HCT116 (cell line): ENCODE measurements around the gene TFDP3. TPM values are rescaled to one million over a fixed set of nuclear protein-coding genes. Genes with fewer than 3 reads are reported as not detected.
A peak's percentile ranks its signal among the peaks of the same experiment; 100 is the strongest.

Source experiments
- ATAC-seq: fragments of 200-7000 bp; cut with Tn5 transposase; 2 replicates; pipeline ENCODE4 v1.9.1; 2020; ENCODE audit warnings: mild to moderate bottlenecking, moderate library complexity
- BruUV-seq: library from RNA; stranded (reverse); fragments of 400-500 nt; replicated peaks from 2 replicates; lab custom pipeline; 2021; lab: Mats Ljungman, UMichigan
- CTCF ChIA-PET: fragments of 300-600 bp; sonication (Branson Sonifier 250); formaldehyde crosslinking; loops from one replicate; lab custom pipeline; 2021; ENCODE audit warnings: antibody characterized with exemption; lab: Charles Lee
- POLR2A ChIA-PET: fragments of 300-600, 350-600 bp; sonication (Branson Sonifier 250); formaldehyde crosslinking; loops from one replicate; lab custom pipeline; 2021; ENCODE audit warnings: antibody characterized with exemption; lab: Charles Lee
- RAD21 ChIA-PET, 2 experiments: fragments of 300-600 bp; sonication (Branson Sonifier 250); formaldehyde crosslinking; loops; one replicate each; lab custom pipeline; 2023; ENCODE audit warnings: low total read pairs in 2 of 2; ENCODE audit not compliant: uncharacterized antibody in 2 of 2, unreplicated experiment in 2 of 2, low non-redundant PET in 1 of 2; lab: Charles Lee
- DNase-seq: peaks from one replicate; pipeline ENCODE4 v3.0.0-alpha.2; 2010; ENCODE audit warnings: low read depth, low spot score
- H2AFZ ChIP-seq: fragments of 200-600 bp; shearing (Covaris generic), sonication (generic); 2 replicates; pipeline ENCODE4 v1.6.1; 2017; ENCODE audit warnings: low read depth, mixed run types, mixed read lengths, antibody characterized with exemption, low read length; ENCODE audit not compliant: poor library complexity, severe bottlenecking
- H3K27ac ChIP-seq: 2 replicates; pipeline ENCODE4 v1.5.1; 2012; ENCODE audit warnings: low read depth, low read length
- H3K27me3 ChIP-seq: fragments of 200-600 bp; sonication (generic); 2 replicates; pipeline ENCODE4 v1.6.1; 2016; ENCODE audit warnings: mixed run types, low read length, mixed read lengths; ENCODE audit not compliant: insufficient read depth
- H3K36me3 ChIP-seq, 2 experiments: fragments of 200-500 bp in 1 of 2; fragments of 200-600 bp in 1 of 2; sonication (Bioruptor generic) in 1 of 2; sonication (generic) in 1 of 2; 2 replicates each; pipeline versions ENCODE4 v1.5.1 to v1.6.1; 2014 to 2016; ENCODE audit warnings: low read length in 2 of 2, inconsistent platforms in 1 of 2, mixed read lengths in 1 of 2, mixed run types in 1 of 2; ENCODE audit not compliant: insufficient read depth in 2 of 2, control insufficient read depth in 1 of 2
- H3K4me1 ChIP-seq, 2 experiments: fragments of 200-600 bp in 1 of 2; sonication (generic) in 1 of 2; 2 replicates each; pipeline versions ENCODE4 v1.5.1 to v1.6.1; 2012 to 2017; ENCODE audit warnings: low read length in 2 of 2, inconsistent platforms in 1 of 2, mild to moderate bottlenecking in 1 of 2, mixed read lengths in 1 of 2, mixed run types in 1 of 2, moderate library complexity in 1 of 2; ENCODE audit not compliant: insufficient read depth in 2 of 2, control insufficient read depth in 1 of 2
- H3K4me2 ChIP-seq: fragments of 200-600 bp; sonication (generic); 2 replicates; pipeline ENCODE4 v1.6.1; 2017; ENCODE audit warnings: mixed run types, low read length, mixed read lengths
- H3K4me3 ChIP-seq, 2 experiments: fragments of 200-600 bp in 1 of 2; sonication (generic) in 1 of 2; replicated peaks in 1 of 2; 2 replicates each; pipeline ENCODE4 v1.5.1; 2011 to 2016; ENCODE audit warnings: low read length in 2 of 2, control low read depth in 1 of 2, low read depth in 1 of 2, mild to moderate bottlenecking in 1 of 2, mixed read lengths in 1 of 2, mixed run types in 1 of 2
- H3K79me2 ChIP-seq: fragments of 200-600 bp; sonication (generic); 2 replicates; pipeline ENCODE4 v1.6.1; 2017; ENCODE audit warnings: mild to moderate bottlenecking, mixed run types, low read length, moderate library complexity, mixed read lengths; ENCODE audit not compliant: insufficient read depth
- H3K9ac ChIP-seq: fragments of 200-600 bp; sonication (generic); 2 replicates; pipeline ENCODE4 v1.6.1; 2016; ENCODE audit warnings: low read length, mixed read lengths
- H3K9me2 ChIP-seq: fragments of 200-600 bp; sonication (generic), shearing (Covaris generic); 2 replicates; pipeline ENCODE4 v1.6.1; 2017; ENCODE audit warnings: mixed run types, mild to moderate bottlenecking, moderate library complexity; ENCODE audit not compliant: insufficient read depth
- H3K9me3 ChIP-seq, 2 experiments: fragments of 200-500 bp in 1 of 2; fragments of 200-600 bp in 1 of 2; sonication (Bioruptor generic) in 1 of 2; sonication (generic) in 1 of 2; 2 replicates each; pipeline ENCODE4 v1.6.1; 2014 to 2017; ENCODE audit warnings: low read length in 2 of 2, mixed read lengths in 2 of 2, inconsistent platforms in 1 of 2, low read depth in 1 of 2, mild to moderate bottlenecking in 1 of 2, mixed run types in 1 of 2, moderate library complexity in 1 of 2; ENCODE audit not compliant: control insufficient read depth in 1 of 2, insufficient read depth in 1 of 2
- H4K20me1 ChIP-seq: fragments of 200-600 bp; sonication (generic), shearing (Covaris generic); 2 replicates; pipeline ENCODE4 v1.6.1; 2017; ENCODE audit warnings: mixed run types, mild to moderate bottlenecking, moderate library complexity; ENCODE audit not compliant: insufficient read depth
- ATF3 ChIP-seq: IDR thresholded peaks from 2 replicates; pipeline ENCODE4 v1.6.1; 2012
- CBX3 ChIP-seq: IDR thresholded peaks from 2 replicates; pipeline ENCODE4 v1.6.1; 2012; ENCODE audit warnings: low read depth
- CEBPB ChIP-seq: IDR thresholded peaks from 2 replicates; pipeline ENCODE4 v1.6.1; 2012; ENCODE audit warnings: low read depth
- ELF1 ChIP-seq: IDR thresholded peaks from 2 replicates; pipeline ENCODE4 v1.6.1; 2012; ENCODE audit warnings: low read depth, borderline replicate concordance
- EZH2 ChIP-seq: fragments of 200-600 bp; sonication (generic); IDR thresholded peaks from 2 replicates; pipeline ENCODE4 v1.6.1; 2017; ENCODE audit warnings: antibody characterized with exemption, mixed run types
- EZH2phosphoT487 ChIP-seq: fragments of 200-600 bp; IDR thresholded peaks from 2 replicates; pipeline ENCODE4 v1.6.1; 2018; ENCODE audit warnings: antibody characterized with exemption, borderline replicate concordance
- FOSL1 ChIP-seq: IDR thresholded peaks from 2 replicates; pipeline ENCODE4 v1.6.1; 2012; ENCODE audit warnings: low read depth
- JUND ChIP-seq: IDR thresholded peaks from 2 replicates; pipeline ENCODE4 v1.6.1; 2012
- MAX ChIP-seq: IDR thresholded peaks from 2 replicates; pipeline ENCODE4 v1.6.1; 2012
- POLR2A ChIP-seq: IDR thresholded peaks from 2 replicates; pipeline ENCODE4 v1.7.0; 2011; ENCODE audit warnings: borderline replicate concordance; ENCODE audit not compliant: insufficient read depth, insufficient read length; ENCODE audit errors: extremely low read depth
- POLR2AphosphoS5 ChIP-seq: IDR thresholded peaks from 2 replicates; pipeline ENCODE4 v1.6.1; 2011; ENCODE audit warnings: mild to moderate bottlenecking, low read depth, low read length, moderate library complexity
- RAD21 ChIP-seq: IDR thresholded peaks from 2 replicates; pipeline ENCODE4 v1.6.1; 2012; ENCODE audit warnings: low read depth, mild to moderate bottlenecking
- SP1 ChIP-seq: IDR thresholded peaks from 2 replicates; pipeline ENCODE4 v1.6.1; 2012; ENCODE audit warnings: low read depth
- YY1 ChIP-seq: IDR thresholded peaks from 2 replicates; pipeline ENCODE4 v1.6.1; 2011; ENCODE audit warnings: low read length, low read depth, moderate library complexity, mild to moderate bottlenecking; ENCODE audit not compliant: insufficient replicate concordance; ENCODE audit errors: extremely low read depth
- intact Hi-C: fragments of 100-400 bp; cut with micrococcal nuclease; formaldehyde crosslinking; loops from 2 replicates; pipeline ENCODE4 v1.10.0; 2022
- total RNA-seq: library from RNA; stranded (reverse); gene quantifications from one replicate; pipeline ENCODE4 v1.2.1, GENCODE V29; 2021; ENCODE audit not compliant: unreplicated experiment
- TF ChIP-seq, protein P1 (sequence below), 3 experiments: fragments of 200-600 bp in 1 of 3; sonication (generic) in 1 of 3; IDR thresholded peaks in 2 of 3; conservative IDR thresholded peaks in 1 of 3; 2 replicates each; pipeline ENCODE4 v1.5.1; 2012 to 2017; ENCODE audit warnings: low read depth in 2 of 3, low read length in 2 of 3, antibody characterized with exemption in 1 of 3, borderline replicate concordance in 1 of 3, control low read depth in 1 of 3, mild to moderate bottlenecking in 1 of 3, mixed read lengths in 1 of 3, mixed run types in 1 of 3, moderate library complexity in 1 of 3; ENCODE audit not compliant: insufficient read depth in 1 of 3

The TFDP3 gene
- total RNA-seq, 1 experiment from 2014 or later: not detected

GRCh38 chrX:133215747-133216146, 2.4 kb downstream of the TFDP3 start:
- Histone ChIP-seq H3K79me2 (no peaks in the 10 kb centered on the region), H2AFZ (no peak overlapping the region), H3K4me2 (no peak overlapping the region), H3K9me3 (no peaks in the 10 kb centered on the region), H3K4me3 (no peak overlapping the region), H3K9me2 (no peaks in the 10 kb centered on the region), H3K27ac (no peak overlapping the region), H3K36me3 (no peaks in the 10 kb centered on the region), H4K20me1 (no peaks in the 10 kb centered on the region), H3K27me3 (no peaks in the 10 kb centered on the region), H3K4me1 (no peaks in the 10 kb centered on the region), H3K9ac (no peak overlapping the region)
- DNase-seq (no peak), ATAC-seq (peak; percentile 68; the same call in 1 of the 2 replicates)
- TF ChIP-seq SP1 (no peak), RAD21 (peak; percentile 63), CBX3 (no peak), POLR2A (no peak), MAX (no peak), EZH2 (no peak)
- TF ChIP-seq, protein P1, sequence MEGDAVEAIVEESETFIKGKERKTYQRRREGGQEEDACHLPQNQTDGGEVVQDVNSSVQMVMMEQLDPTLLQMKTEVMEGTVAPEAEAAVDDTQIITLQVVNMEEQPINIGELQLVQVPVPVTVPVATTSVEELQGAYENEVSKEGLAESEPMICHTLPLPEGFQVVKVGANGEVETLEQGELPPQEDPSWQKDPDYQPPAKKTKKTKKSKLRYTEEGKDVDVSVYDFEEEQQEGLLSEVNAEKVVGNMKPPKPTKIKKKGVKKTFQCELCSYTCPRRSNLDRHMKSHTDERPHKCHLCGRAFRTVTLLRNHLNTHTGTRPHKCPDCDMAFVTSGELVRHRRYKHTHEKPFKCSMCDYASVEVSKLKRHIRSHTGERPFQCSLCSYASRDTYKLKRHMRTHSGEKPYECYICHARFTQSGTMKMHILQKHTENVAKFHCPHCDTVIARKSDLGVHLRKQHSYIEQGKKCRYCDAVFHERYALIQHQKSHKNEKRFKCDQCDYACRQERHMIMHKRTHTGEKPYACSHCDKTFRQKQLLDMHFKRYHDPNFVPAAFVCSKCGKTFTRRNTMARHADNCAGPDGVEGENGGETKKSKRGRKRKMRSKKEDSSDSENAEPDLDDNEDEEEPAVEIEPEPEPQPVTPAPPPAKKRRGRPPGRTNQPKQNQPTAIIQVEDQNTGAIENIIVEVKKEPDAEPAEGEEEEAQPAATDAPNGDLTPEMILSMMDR (IDR thresholded peaks at IDR 0.05 in 2 of 3, conservative IDR thresholded peaks at IDR 0.05 in 1 of 3; ENCODE audit: borderline replicate concordance in 1 of 3, insufficient read depth in 1 of 3, low read depth in 2 of 3, low read length in 2 of 3): peak; percentile 27 to 45 (median 42); a peak in 5 of 6 replicates
- CTCF ChIA-PET: interaction anchor here (1.0 kb wide), 1 partner anchor 33 kb away, joined by 3 read pairs; no protein-coding TSS in a partner anchor
- intact Hi-C loops: loop anchor here (5.0 kb wide), 1 partner anchor 168 kb away; no protein-coding TSS in a partner anchor
- POLR2A ChIA-PET: no interaction called here
- RAD21 ChIA-PET: interaction anchor here in 1 of 2 experiments (0.6 kb wide), 1 partner anchor 263 kb away, joined by 3 read pairs; no protein-coding TSS in a partner anchor
- BruUV-seq: no TSS peak

- DNase-seq (no peak), ATAC-seq (no peak)
- POLR2A ChIA-PET: no interaction called here
- Histone ChIP-seq H3K9ac (no peak overlapping the region), H4K20me1 (no peaks in the 10 kb centered on the region), H3K27me3 (no peaks in the 10 kb centered on the region), H3K4me1 (no peaks in the 10 kb centered on the region), H3K79me2 (no peaks in the 10 kb centered on the region), H3K36me3 (no peaks in the 10 kb centered on the region), H3K27ac (no peak overlapping the region), H3K4me2 (no peak overlapping the region), H3K4me3 (no peak overlapping the region), H3K9me3 (no peaks in the 10 kb centered on the region), H3K9me2 (no peaks in the 10 kb centered on the region), H2AFZ (no peak overlapping the region)
- intact Hi-C loops: loop anchor here (5.0 kb wide), 1 partner anchor 168 kb away; no protein-coding TSS in a partner anchor
- CTCF ChIA-PET: no interaction called here
- TF ChIP-seq CEBPB: no peak
- no peak for TF ChIP-seq SP1
- no peak for TF ChIP-seq JUND
- no peak for TF ChIP-seq EZH2phosphoT487
- TF ChIP-seq RAD21: no peak
- no peak for TF ChIP-seq YY1
- no peak for TF ChIP-seq ATF3
- no peak for TF ChIP-seq FOSL1
- TF ChIP-seq POLR2AphosphoS5: no peak
- TF ChIP-seq ELF1: no peak
- RAD21 ChIA-PET: no interaction called here
- BruUV-seq: no TSS peak
Observed at GRCh38 chrX:133215017-133215416, 3.1 kb downstream of the TFDP3 start.
